ENCODE results near the gene ULK1. TPM values are rescaled to one million over a fixed set of nuclear protein-coding genes. Genes with fewer than 3 reads are reported as not detected.

Gene ULK1
- total RNA-seq, 2 donors from 2014 or later: 21.8 to 24.3 TPM

DNA sequence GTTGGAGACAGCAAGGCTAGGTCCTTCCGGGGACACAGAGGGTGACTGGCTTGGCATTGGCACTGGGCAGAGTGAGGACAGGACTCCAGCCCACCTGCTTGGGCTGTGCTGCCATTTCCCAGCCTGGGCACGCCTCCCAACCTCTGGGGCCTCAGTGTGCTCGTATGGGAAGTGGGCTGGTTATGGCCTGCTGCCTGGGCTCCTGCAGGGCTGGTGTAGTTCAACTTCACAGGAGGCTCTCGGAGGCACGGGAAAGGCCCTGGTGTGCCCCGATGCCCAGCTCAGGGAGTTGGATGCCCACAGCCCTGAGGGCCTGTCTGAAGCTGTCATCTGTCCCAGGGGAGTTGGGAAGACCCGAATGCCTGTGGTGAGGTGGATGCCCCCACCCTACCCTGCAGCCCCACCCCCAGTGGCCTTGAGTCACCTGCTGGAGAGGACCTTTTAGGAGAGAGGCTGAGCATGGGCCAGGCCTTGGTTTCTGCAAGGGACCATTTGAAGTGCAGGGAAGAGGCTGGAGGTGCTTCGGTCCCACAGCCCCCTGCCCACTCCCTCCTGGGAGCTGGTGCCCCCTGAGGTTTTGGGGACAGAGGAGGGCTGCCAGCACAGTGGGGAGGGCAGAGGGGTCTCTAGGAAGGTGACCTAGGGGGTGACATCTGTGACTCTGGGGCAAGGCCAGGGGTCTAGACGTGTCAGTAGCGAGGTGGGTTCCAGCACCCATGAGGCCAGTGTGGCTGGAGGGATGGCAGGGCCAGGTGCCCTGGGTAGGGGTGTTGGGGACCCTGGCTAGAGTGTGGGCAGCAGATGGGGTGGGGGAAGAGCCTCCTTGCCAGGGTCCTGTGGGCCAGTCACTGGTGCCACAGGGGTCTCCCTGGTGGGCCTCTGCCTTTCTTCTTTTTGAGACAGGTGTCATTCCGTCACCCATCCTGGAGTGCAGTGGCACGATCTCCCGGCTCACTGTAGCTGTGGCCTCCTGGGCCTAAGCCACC lies 9.1 kb downstream of the ULK1 start:
- Mint-ChIP-seq H3K9me3 (no peaks in the 10 kb centered on the region), H3K27me3 (no peaks in the 10 kb centered on the region), H3K4me3 (no peak overlapping the region), H3K4me1 (ENCODE audit: low read depth in 2 of 2) (peaks cover 0 to 13% of the 10 kb centered on the region in 2 donors), H3K27ac (no peak overlapping the region), H3K36me3 (no peaks in the 10 kb centered on the region)
- ATAC-seq: no peak
- no peak for DNase-seq (ENCODE audit: low spot score)

DNA sequence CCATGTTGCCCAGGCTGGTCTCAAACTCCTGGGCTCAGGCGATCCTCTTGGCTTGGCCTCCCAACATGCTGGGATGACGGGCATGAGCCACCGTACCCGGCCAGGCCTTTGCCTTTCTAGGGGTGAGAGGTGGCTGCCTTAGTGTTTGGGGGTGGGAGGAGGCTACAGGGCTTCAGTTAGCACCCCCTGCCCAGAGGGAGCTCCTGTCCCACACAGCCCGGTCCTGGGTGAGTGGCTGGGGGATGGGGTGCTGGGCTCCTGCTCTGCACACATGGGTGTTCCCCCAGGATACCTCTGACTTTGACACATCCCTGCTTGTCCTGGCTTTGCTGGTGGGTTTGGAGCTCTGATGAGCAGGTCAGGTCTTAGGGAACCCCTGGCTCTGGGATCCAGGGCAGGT lies 9.9 kb downstream of the ULK1 start:
- H3K27ac Mint-ChIP-seq: no peak overlapping the region
- DNase-seq (ENCODE audit: low spot score) (no peak), ATAC-seq (no peak)
- H3K4me3 Mint-ChIP-seq: no peak overlapping the region
- H3K4me1 Mint-ChIP-seq (ENCODE audit: low read depth in 2 of 2): peaks cover 0 to 13% of the 10 kb centered on the region in 2 donors
- no peaks in the 10 kb centered on the region for H3K9me3 Mint-ChIP-seq
- no peaks in the 10 kb centered on the region for H3K36me3 Mint-ChIP-seq
- no peaks in the 10 kb centered on the region for H3K27me3 Mint-ChIP-seq

DNA sequence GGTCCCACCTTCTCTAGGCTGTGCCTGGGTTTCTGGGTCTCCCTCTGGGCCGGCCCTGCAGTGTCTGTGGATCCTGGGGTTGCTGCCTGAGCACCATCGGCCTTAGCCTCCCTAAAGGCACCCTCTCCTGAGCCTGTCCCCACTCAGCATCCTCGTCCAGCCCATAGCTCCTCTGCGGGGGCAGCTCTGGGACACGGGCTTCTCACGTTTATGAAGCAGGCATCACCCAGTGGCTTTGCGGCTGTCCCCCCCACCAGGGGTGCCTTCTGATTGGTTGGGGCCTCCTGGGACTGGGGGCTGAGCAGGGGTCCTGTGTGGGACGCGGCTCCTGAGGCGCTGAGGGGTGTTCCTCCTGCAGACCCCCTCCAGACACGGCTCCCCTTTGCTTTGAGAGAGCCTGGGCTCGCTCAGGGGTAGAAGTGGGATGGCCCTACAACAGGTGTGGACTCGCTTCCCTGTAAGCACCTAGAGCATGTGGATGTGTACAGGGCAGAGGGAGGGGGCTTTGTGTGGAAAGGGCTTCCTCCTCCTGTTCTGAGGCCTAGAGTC lies 10.7 kb downstream of the ULK1 start:
- H3K27me3 Mint-ChIP-seq: no peaks in the 10 kb centered on the region
- H3K36me3 Mint-ChIP-seq: no peaks in the 10 kb centered on the region
- H3K9me3 Mint-ChIP-seq: no peaks in the 10 kb centered on the region
- H3K27ac Mint-ChIP-seq: no peak overlapping the region
- no peak for ATAC-seq
- H3K4me1 Mint-ChIP-seq (ENCODE audit: low read depth in 2 of 2): peaks cover 0 to 11% of the 10 kb centered on the region in 2 donors
- no peak overlapping the region for H3K4me3 Mint-ChIP-seq
- no peak for DNase-seq (ENCODE audit: low spot score)

- DNase-seq (ENCODE audit: low spot score) (no peak), ATAC-seq (no peak)
- Mint-ChIP-seq H3K4me1 (ENCODE audit: low read depth in 2 of 2) (peaks cover 0 to 9% of the 10 kb centered on the region in 2 donors), H3K27me3 (no peaks in the 10 kb centered on the region), H3K36me3 (no peaks in the 10 kb centered on the region), H3K4me3 (no peak overlapping the region), H3K27ac (no peak overlapping the region), H3K9me3 (no peaks in the 10 kb centered on the region)
Observed at GRCh38 chr12:131905630-131906091, 11.2 kb downstream of the ULK1 start.

GRCh38 chr12:131907379-131908091 lies 13.1 kb downstream of the ULK1 start:
- Mint-ChIP-seq H3K4me3 (no peak overlapping the region), H3K27ac (no peak overlapping the region), H3K36me3 (no peaks in the 10 kb centered on the region), H3K9me3 (no peaks in the 10 kb centered on the region), H3K4me1 (ENCODE audit: low read depth in 2 of 2) (peaks cover 0 to 4% of the 10 kb centered on the region in 2 donors), H3K27me3 (no peaks in the 10 kb centered on the region)
- ATAC-seq (no peak), DNase-seq (ENCODE audit: low spot score) (no peak)

- no peak for DNase-seq (ENCODE audit: low spot score)
- no peaks in the 10 kb centered on the region for H3K36me3 Mint-ChIP-seq
- no peak for ATAC-seq
- H3K4me1 Mint-ChIP-seq (ENCODE audit: low read depth in 2 of 2): peaks cover 0 to 4% of the 10 kb centered on the region in 2 donors
- H3K27ac Mint-ChIP-seq: no peak overlapping the region
- H3K27me3 Mint-ChIP-seq: no peaks in the 10 kb centered on the region
- no peaks in the 10 kb centered on the region for H3K9me3 Mint-ChIP-seq
- no peak overlapping the region for H3K4me3 Mint-ChIP-seq
Observed at GRCh38 chr12:131908092-131909080, 14.0 kb downstream of the ULK1 start.

DNA sequence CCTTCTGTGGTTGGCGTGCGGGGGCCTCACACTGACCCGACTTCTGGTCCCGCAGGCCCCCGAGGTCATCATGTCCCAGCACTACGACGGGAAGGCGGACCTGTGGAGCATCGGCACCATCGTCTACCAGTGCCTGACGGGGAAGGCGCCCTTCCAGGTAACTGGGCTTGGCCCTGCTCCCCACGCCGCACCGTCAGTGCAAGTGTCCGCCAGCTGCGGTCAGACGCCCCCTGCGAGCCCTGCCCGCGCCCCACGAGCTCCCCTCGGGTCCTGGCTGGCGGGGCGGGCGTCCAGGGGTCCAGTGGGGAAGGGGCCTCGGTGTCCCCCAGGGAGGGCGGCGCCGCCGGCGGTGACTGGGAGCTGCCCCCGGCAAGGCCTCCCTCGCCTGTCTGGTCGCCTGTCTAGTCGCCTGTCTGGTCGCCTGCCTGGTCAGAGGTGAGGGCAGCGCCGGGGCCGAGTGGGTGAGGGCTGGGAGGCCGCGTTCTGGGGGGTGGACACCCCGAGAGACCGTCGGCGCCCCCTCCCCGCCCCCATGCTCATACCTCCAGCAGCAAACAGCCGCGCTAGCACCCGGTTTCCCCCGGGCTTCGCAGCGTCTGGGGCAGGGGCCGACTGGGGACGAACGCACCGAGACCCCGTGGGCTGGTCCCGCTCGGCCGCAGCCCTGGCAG lies 14.8 kb downstream of the ULK1 start:
- Mint-ChIP-seq H3K4me3 (no peak overlapping the region), H3K27me3 (no peaks in the 10 kb centered on the region), H3K4me1 (ENCODE audit: low read depth in 2 of 2) (peaks cover 0 to 4% of the 10 kb centered on the region in 2 donors), H3K9me3 (no peaks in the 10 kb centered on the region), H3K36me3 (no peaks in the 10 kb centered on the region), H3K27ac (no peak overlapping the region)
- DNase-seq (ENCODE audit: low spot score) (no peak), ATAC-seq (no peak)

DNA sequence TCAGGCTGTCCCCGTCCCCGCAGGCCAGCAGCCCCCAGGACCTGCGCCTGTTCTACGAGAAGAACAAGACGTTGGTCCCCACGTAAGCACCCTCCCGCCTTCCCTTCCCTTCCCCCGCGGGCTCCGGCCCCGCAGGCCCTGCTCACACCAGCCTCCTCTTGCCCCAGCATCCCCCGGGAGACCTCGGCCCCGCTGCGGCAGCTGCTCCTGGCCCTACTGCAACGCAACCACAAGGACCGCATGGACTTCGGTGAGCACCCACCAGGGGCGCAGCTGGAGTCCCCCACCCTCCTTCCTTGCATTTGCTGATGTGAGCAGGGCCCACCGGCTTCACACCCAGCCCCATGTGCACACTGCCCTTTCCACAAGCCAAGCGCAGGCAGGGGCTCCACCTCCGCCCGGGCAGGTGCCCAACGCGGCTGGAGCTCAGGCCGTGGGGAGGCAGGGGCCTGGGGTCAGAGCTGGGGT lies 15.4 kb downstream of the ULK1 start:
- Mint-ChIP-seq H3K27ac (no peak overlapping the region), H3K36me3 (no peaks in the 10 kb centered on the region), H3K27me3 (no peaks in the 10 kb centered on the region), H3K4me1 (ENCODE audit: low read depth in 2 of 2) (peaks cover 0 to 4% of the 10 kb centered on the region in 2 donors), H3K9me3 (no peaks in the 10 kb centered on the region), H3K4me3 (no peak overlapping the region)
- ATAC-seq (no peak), DNase-seq (ENCODE audit: low spot score) (no peak)

- H3K4me1 Mint-ChIP-seq (ENCODE audit: low read depth in 2 of 2): peaks cover 0 to 3% of the 10 kb centered on the region in 2 donors
- no peaks in the 10 kb centered on the region for H3K27me3 Mint-ChIP-seq
- no peak for DNase-seq (ENCODE audit: low spot score)
- no peaks in the 10 kb centered on the region for H3K9me3 Mint-ChIP-seq
- H3K4me3 Mint-ChIP-seq: no peak overlapping the region
- no peaks in the 10 kb centered on the region for H3K36me3 Mint-ChIP-seq
- no peak overlapping the region for H3K27ac Mint-ChIP-seq
- no peak for ATAC-seq
Observed at GRCh38 chr12:131910302-131911027, 16.0 kb downstream of the ULK1 start.

DNA sequence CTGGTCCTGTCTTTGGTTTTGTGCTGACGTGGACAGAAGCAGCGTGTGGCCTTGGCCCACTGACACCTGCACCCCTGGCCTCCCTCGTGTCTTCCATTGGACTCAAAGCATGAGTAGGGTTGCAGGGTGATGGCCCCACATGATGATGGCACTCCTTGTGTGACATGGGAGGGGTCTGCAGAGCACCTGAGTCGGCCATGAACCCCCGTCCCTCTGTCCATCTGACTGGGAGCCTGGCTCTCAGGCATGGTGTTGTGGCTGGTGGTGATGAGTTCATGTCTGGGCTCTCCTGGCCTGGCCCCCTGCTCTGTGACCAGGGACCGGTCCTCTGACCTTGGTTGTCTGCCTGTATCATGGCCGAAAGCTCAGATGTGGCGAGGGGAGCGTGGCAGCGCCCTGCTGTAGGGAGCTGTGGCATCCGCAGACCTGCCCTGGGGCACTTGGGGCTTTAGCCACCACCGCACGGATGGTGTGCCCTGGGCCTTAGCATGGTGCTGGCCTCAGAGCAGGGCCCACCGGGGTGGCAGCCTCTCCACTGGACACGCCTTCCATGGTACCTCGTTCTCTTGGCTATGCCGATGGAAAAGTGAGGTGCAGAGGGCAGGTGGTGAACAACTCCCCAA lies 16.7 kb downstream of the ULK1 start:
- Mint-ChIP-seq H3K27ac (no peak overlapping the region), H3K4me1 (ENCODE audit: low read depth in 2 of 2) (no peaks in the 10 kb centered on the region), H3K36me3 (no peaks in the 10 kb centered on the region), H3K27me3 (no peaks in the 10 kb centered on the region), H3K4me3 (no peak overlapping the region), H3K9me3 (no peaks in the 10 kb centered on the region)
- ATAC-seq (no peak), DNase-seq (ENCODE audit: low spot score) (no peak)

GRCh38 chr12:131911851-131912477 lies 17.5 kb downstream of the ULK1 start:
- DNase-seq (ENCODE audit: low spot score): no peak

More at GRCh38 chr12:131911851-131912477, 17.5 kb downstream of the ULK1 start:
- no peaks in the 10 kb centered on the region for H3K9me3 Mint-ChIP-seq
- H3K36me3 Mint-ChIP-seq: no peaks in the 10 kb centered on the region
- H3K4me3 Mint-ChIP-seq: no peak overlapping the region
- no peak overlapping the region for H3K27ac Mint-ChIP-seq
- H3K4me1 Mint-ChIP-seq (ENCODE audit: low read depth in 2 of 2): no peaks in the 10 kb centered on the region
- no peak for ATAC-seq
- no peaks in the 10 kb centered on the region for H3K27me3 Mint-ChIP-seq
